ENCODE results near the gene LRRC3.

The LRRC3 gene

GRCh38 chr21:44441581-44442265 is 13.6 kb upstream of the LRRC3 start:
- H2AFZ ChIP-seq (ENCODE audit: low read length), result no peak overlapping the region
- TF ChIP-seq, protein P1, sequence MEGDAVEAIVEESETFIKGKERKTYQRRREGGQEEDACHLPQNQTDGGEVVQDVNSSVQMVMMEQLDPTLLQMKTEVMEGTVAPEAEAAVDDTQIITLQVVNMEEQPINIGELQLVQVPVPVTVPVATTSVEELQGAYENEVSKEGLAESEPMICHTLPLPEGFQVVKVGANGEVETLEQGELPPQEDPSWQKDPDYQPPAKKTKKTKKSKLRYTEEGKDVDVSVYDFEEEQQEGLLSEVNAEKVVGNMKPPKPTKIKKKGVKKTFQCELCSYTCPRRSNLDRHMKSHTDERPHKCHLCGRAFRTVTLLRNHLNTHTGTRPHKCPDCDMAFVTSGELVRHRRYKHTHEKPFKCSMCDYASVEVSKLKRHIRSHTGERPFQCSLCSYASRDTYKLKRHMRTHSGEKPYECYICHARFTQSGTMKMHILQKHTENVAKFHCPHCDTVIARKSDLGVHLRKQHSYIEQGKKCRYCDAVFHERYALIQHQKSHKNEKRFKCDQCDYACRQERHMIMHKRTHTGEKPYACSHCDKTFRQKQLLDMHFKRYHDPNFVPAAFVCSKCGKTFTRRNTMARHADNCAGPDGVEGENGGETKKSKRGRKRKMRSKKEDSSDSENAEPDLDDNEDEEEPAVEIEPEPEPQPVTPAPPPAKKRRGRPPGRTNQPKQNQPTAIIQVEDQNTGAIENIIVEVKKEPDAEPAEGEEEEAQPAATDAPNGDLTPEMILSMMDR (IDR thresholded peaks at IDR 0.05; ENCODE audit: low read length), result no peak
- no peak for TF ChIP-seq EZH2 (IDR thresholded peaks at IDR 0.05; ENCODE audit: borderline replicate concordance, low read length)
- no peaks in the 10 kb centered on the region for H3K4me1 ChIP-seq (ENCODE audit: insufficient read depth, low read length, severe bottlenecking)
- H3K36me3 ChIP-seq (ENCODE audit: insufficient read depth, low read length), result no peaks in the 10 kb centered on the region
- no peaks in the 10 kb centered on the region for H3K9me2 ChIP-seq (ENCODE audit: low read depth, low read length)
- H3F3A ChIP-seq (ENCODE audit: insufficient read depth, low read length), result no peaks in the 10 kb centered on the region
- H3K9me3 ChIP-seq (ENCODE audit: low read length), result no peaks in the 10 kb centered on the region
- H3K4me3 ChIP-seq (ENCODE audit: low read depth, low read length, poor library complexity, severe bottlenecking), result no peak overlapping the region
- no peak overlapping the region for H3K4me2 ChIP-seq (ENCODE audit: low read length)
- no peaks in the 10 kb centered on the region for H3K79me2 ChIP-seq (ENCODE audit: insufficient read depth, low read length)
- no peaks in the 10 kb centered on the region for H4K20me1 ChIP-seq (ENCODE audit: insufficient read depth, low read length)
- H3K9ac ChIP-seq (ENCODE audit: low read length), result no peak overlapping the region
- H3K27ac ChIP-seq (ENCODE audit: low read depth, low read length, poor library complexity, severe bottlenecking), result no peak overlapping the region
- H3K27me3 ChIP-seq (ENCODE audit: insufficient read depth, low read length), result no peaks in the 10 kb centered on the region

DNA sequence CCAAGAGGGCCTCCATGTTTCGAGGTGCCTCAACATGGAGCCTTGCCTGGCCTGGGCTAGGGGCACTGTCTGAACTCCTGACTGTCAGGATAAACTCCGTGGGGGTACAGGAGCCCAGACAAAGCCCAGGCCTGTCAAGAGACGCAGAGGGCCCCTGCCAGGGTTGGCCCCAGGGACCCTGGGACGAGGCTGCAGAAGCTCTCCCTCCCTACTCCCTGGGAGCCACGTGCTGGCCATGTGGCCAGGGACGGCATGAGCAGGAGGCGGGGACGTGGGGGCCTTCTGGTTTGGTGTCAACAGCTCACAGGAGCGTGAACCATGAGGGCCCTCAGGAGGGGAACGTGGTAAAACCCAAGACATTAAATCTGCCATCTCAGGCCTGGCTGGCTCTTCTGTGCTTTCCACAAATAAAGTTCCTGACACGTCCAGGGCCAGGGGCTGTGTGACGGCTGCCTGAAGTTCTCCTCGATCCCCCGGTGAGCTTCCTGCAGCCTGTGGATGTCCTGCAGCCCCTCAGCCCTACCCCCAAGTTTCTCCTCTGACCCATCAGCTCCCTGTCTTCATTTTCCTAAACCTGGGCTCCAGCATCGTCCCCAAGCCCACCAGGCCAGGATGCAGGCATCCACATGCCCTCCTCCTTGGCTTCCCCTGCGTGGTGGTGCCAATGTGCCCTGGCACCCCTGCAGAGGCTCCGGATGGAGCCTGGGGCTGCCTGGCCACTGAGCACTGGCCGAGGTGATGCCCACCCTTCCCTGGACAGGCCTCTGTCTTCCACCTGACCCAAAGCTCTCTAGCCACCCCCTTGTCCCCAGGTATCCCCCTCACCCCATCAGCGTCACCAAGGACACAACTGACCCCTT is 12.8 kb upstream of the LRRC3 start:
- H3K27me3 ChIP-seq (ENCODE audit: insufficient read depth, low read length), result no peaks in the 10 kb centered on the region
- no peaks in the 10 kb centered on the region for H3K4me1 ChIP-seq (ENCODE audit: insufficient read depth, low read length, severe bottlenecking)
- no peaks in the 10 kb centered on the region for H3F3A ChIP-seq (ENCODE audit: insufficient read depth, low read length)
- no peaks in the 10 kb centered on the region for H3K36me3 ChIP-seq (ENCODE audit: insufficient read depth, low read length)
- no peak overlapping the region for H3K4me2 ChIP-seq (ENCODE audit: low read length)
- no peaks in the 10 kb centered on the region for H3K9me3 ChIP-seq (ENCODE audit: low read length)
- no peak overlapping the region for H3K27ac ChIP-seq (ENCODE audit: low read depth, low read length, poor library complexity, severe bottlenecking)
- H3K79me2 ChIP-seq (ENCODE audit: insufficient read depth, low read length), result no peaks in the 10 kb centered on the region
- TF ChIP-seq, protein P1 (IDR thresholded peaks at IDR 0.05; ENCODE audit: low read length), result no peak
- no peak for TF ChIP-seq EZH2 (IDR thresholded peaks at IDR 0.05; ENCODE audit: borderline replicate concordance, low read length)
- H2AFZ ChIP-seq (ENCODE audit: low read length), result no peak overlapping the region
- H3K9me2 ChIP-seq (ENCODE audit: low read depth, low read length), result no peaks in the 10 kb centered on the region
- H3K9ac ChIP-seq (ENCODE audit: low read length), result no peak overlapping the region
- H4K20me1 ChIP-seq (ENCODE audit: insufficient read depth, low read length), result no peaks in the 10 kb centered on the region
- H3K4me3 ChIP-seq (ENCODE audit: low read depth, low read length, poor library complexity, severe bottlenecking), result no peak overlapping the region

- no peaks in the 10 kb centered on the region for H3K27me3 ChIP-seq (ENCODE audit: insufficient read depth, low read length)
- no peak overlapping the region for H3K27ac ChIP-seq (ENCODE audit: low read depth, low read length, poor library complexity, severe bottlenecking)
- no peak overlapping the region for H3K4me2 ChIP-seq (ENCODE audit: low read length)
- H3K9me2 ChIP-seq (ENCODE audit: low read depth, low read length), result no peaks in the 10 kb centered on the region
- H3K4me3 ChIP-seq (ENCODE audit: low read depth, low read length, poor library complexity, severe bottlenecking), result no peak overlapping the region
- H3K4me1 ChIP-seq (ENCODE audit: insufficient read depth, low read length, severe bottlenecking), result no peaks in the 10 kb centered on the region
- TF ChIP-seq, protein P1 (IDR thresholded peaks at IDR 0.05; ENCODE audit: low read length), result no peak
- TF ChIP-seq EZH2 (IDR thresholded peaks at IDR 0.05; ENCODE audit: borderline replicate concordance, low read length), result no peak
- no peaks in the 10 kb centered on the region for H3K79me2 ChIP-seq (ENCODE audit: insufficient read depth, low read length)
- no peak overlapping the region for H2AFZ ChIP-seq (ENCODE audit: low read length)
- H3K9me3 ChIP-seq (ENCODE audit: low read length), result no peaks in the 10 kb centered on the region
- no peak overlapping the region for H3K9ac ChIP-seq (ENCODE audit: low read length)
- no peaks in the 10 kb centered on the region for H4K20me1 ChIP-seq (ENCODE audit: insufficient read depth, low read length)
- no peaks in the 10 kb centered on the region for H3F3A ChIP-seq (ENCODE audit: insufficient read depth, low read length)
- H3K36me3 ChIP-seq (ENCODE audit: insufficient read depth, low read length), result no peaks in the 10 kb centered on the region
These were observed 11.9 kb upstream of the LRRC3 start for GRCh38 chr21:44443291-44443890.
